ENCODE measurements around the gene COG3. TPM values are rescaled to one million over a fixed set of nuclear protein-coding genes. Genes with fewer than 3 reads are reported as not detected.

Gene COG3
- total and polyA plus RNA-seq, 7 donors, result 22.9 to 30.7 (median 28.0) TPM

DNA sequence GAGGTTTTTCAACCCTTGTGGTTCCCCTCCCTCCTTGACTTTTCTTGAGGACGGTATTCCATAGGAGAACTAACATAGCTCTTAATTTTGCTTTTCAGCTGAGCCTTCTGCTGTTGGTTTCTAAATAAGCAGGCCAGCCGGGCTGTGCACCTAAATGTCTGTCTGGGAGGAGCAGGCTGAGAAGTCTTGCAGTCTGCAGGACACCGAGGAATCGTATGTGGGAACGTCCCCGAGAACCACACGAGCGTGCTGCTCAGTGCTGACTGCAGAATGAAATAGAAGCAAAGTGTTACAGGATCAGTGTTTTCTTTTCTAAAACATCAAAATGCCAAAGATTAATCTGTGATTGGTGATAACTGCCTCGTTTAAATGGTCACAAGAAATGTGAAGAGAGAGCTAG is 69.9 kb downstream of the COG3 start:
- DNase-seq, result no peak
- TF ChIP-seq POLR2A (IDR thresholded peaks at IDR 0.05), result no peak
- no peak for TF ChIP-seq POLR2AphosphoS5 (IDR thresholded peaks at IDR 0.05)
- no peak for TF ChIP-seq EP300 (IDR thresholded peaks at IDR 0.05)
- TF ChIP-seq, protein P1, sequence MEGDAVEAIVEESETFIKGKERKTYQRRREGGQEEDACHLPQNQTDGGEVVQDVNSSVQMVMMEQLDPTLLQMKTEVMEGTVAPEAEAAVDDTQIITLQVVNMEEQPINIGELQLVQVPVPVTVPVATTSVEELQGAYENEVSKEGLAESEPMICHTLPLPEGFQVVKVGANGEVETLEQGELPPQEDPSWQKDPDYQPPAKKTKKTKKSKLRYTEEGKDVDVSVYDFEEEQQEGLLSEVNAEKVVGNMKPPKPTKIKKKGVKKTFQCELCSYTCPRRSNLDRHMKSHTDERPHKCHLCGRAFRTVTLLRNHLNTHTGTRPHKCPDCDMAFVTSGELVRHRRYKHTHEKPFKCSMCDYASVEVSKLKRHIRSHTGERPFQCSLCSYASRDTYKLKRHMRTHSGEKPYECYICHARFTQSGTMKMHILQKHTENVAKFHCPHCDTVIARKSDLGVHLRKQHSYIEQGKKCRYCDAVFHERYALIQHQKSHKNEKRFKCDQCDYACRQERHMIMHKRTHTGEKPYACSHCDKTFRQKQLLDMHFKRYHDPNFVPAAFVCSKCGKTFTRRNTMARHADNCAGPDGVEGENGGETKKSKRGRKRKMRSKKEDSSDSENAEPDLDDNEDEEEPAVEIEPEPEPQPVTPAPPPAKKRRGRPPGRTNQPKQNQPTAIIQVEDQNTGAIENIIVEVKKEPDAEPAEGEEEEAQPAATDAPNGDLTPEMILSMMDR (IDR thresholded peaks at IDR 0.05), result no peak
- Histone ChIP-seq H3K27me3 (no peaks in the 10 kb centered on the region), H3K4me3 (no peak overlapping the region), H3K36me3 (peaks cover 8 to 73% (median 33%) of the 10 kb centered on the region in 4 donors), H3K9me3 (no peaks in the 10 kb centered on the region), H3K4me1 (no peaks in the 10 kb centered on the region), H3K27ac (no peak overlapping the region)
- WGBS, 2 donors, result 89 to 93% methylated on average over 9 of the region's 9 CpGs
- intact Hi-C loops (cut with DNase I), result no loop called here

DNA sequence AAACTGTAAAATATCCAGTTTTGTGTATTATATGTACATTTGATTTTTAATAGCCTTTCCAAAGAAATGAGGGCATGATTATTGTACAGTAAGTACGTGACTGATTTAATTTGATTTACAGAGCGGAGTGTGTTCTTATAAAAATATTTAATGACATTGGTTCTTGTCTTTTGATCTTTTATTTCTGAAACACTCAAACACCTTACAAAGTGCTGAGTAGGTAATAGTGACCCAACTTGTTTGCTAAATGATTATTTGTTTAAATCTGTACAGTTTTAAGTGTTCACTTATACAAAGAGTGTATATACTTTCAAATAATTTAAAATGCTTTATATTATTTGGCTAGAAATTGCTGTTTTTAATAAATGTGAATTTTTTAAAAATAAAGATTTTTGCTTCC is 71.5 kb downstream of the COG3 start:
- Histone ChIP-seq H3K36me3 (peaks cover 0 to 57% (median 20%) of the 10 kb centered on the region in 4 donors), H3K27ac (no peak overlapping the region), H3K9me3 (no peaks in the 10 kb centered on the region), H3K4me1 (no peaks in the 10 kb centered on the region), H3K4me3 (no peak overlapping the region), H3K27me3 (no peaks in the 10 kb centered on the region)
- DNase-seq, result no peak
- intact Hi-C loops (cut with DNase I), result no loop called here
- WGBS, 2 donors, result 94 to 96% methylated on average over 2 of the region's 2 CpGs
- no peak for TF ChIP-seq EP300 (IDR thresholded peaks at IDR 0.05)
- TF ChIP-seq, protein P1 (IDR thresholded peaks at IDR 0.05), result no peak
- no peak for TF ChIP-seq POLR2A (IDR thresholded peaks at IDR 0.05)
- no peak for TF ChIP-seq POLR2AphosphoS5 (IDR thresholded peaks at IDR 0.05)

DNA sequence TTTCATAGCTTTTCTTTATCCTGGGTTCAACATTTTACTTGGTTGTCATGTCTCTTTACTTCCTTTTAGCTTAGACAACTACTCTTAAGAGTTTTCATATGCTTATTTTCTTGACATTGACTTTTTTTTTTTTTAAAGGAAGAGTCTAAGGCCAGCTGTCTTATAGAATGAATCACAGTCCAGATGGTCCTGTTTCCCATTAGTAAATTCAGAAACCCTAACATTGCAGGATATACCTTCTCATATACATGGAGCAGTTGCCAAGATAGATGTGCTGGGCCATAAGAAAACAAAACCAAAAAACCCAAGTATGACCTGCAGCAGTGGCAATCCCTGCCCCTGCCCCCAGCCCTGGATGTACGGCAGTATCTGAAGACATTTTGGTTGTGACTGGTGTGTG is 72.8 kb downstream of the COG3 start:
- DNase-seq, result no peak
- Histone ChIP-seq H3K27me3 (no peaks in the 10 kb centered on the region), H3K4me3 (no peak overlapping the region), H3K36me3 (peaks cover 0 to 47% (median 16%) of the 10 kb centered on the region in 4 donors), H3K27ac (no peak overlapping the region), H3K4me1 (no peaks in the 10 kb centered on the region), H3K9me3 (no peaks in the 10 kb centered on the region)
- 83 to 86% methylated on average over 1 of the region's 1 CpG for WGBS, 2 donors
- no peak for TF ChIP-seq POLR2A (IDR thresholded peaks at IDR 0.05)
- no peak for TF ChIP-seq POLR2AphosphoS5 (IDR thresholded peaks at IDR 0.05)
- TF ChIP-seq EP300 (IDR thresholded peaks at IDR 0.05), result no peak
- TF ChIP-seq, protein P1 (IDR thresholded peaks at IDR 0.05), result no peak
- intact Hi-C loops (cut with DNase I), result no loop called here

DNA sequence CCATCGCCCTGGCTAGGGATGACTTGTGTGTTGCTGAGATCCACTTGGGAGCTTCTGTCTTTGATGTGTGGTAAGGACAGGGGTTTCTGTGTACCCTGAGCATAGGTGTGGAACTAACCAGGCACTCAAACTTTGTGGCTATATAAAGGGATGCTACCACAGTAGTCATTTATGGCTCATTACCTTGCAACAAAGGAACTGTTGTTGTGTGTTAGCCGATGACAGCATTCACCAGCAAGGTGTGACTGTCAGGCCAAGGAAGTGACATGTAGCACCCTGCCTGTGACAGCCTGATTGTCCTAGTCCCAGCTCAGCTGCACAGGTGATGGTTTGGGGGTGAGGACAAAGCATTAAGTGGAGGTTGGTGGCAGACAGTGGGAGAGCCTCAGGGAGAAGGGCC is 73.6 kb downstream of the COG3 start:
- Histone ChIP-seq H3K4me3 (no peak overlapping the region), H3K36me3 (peaks cover 0 to 40% (median 10%) of the 10 kb centered on the region in 4 donors), H3K27ac (no peak overlapping the region), H3K9me3 (no peaks in the 10 kb centered on the region), H3K27me3 (no peaks in the 10 kb centered on the region), H3K4me1 (no peaks in the 10 kb centered on the region)
- WGBS, 2 donors, result 49 to 65% methylated on average over 2 of the region's 2 CpGs
- TF ChIP-seq POLR2A (IDR thresholded peaks at IDR 0.05) (no peak), POLR2AphosphoS5 (IDR thresholded peaks at IDR 0.05) (no peak), EP300 (IDR thresholded peaks at IDR 0.05) (no peak)
- TF ChIP-seq, protein P1 (IDR thresholded peaks at IDR 0.05), result no peak
- DNase-seq, result no peak
- intact Hi-C loops (cut with DNase I), result no loop called here

DNA sequence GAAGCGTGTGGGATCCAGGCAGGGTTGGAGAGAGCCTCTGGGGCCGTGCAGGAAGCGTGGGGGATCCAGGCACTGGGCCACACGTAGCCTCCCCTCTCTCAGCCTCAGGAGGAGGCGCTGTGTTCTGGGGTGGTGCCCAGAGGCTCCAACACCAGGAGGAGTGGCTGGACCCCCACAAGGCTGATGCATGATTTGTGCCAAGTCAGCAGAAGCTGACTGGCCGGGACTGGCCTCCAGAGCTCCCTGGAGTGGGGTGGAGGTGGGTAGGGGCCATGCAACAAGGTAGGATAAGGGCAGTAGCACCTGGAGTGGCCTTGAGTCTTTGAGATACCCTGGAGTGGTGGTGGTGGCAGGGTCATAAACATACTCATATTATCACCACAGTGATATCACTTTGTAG is 75.5 kb downstream of the COG3 start:
- Histone ChIP-seq H3K36me3 (peaks cover 0 to 22% (median 6%) of the 10 kb centered on the region in 4 donors), H3K4me1 (no peaks in the 10 kb centered on the region), H3K4me3 (no peak overlapping the region), H3K27me3 (no peaks in the 10 kb centered on the region), H3K27ac (no peak overlapping the region), H3K9me3 (no peaks in the 10 kb centered on the region)
- 93 to 95% methylated on average over 6 of the region's 6 CpGs for WGBS, 2 donors
- TF ChIP-seq POLR2A (IDR thresholded peaks at IDR 0.05), result no peak
- no peak for TF ChIP-seq EP300 (IDR thresholded peaks at IDR 0.05)
- TF ChIP-seq, protein P1 (IDR thresholded peaks at IDR 0.05), result no peak
- TF ChIP-seq POLR2AphosphoS5 (IDR thresholded peaks at IDR 0.05), result no peak
- intact Hi-C loops (cut with DNase I), result no loop called here
- DNase-seq, result no peak
